Panc1 (cell line): ENCODE measurements around the gene TACC2. TPM values are rescaled to one million over a fixed set of nuclear protein-coding genes. Genes with fewer than 3 reads are reported as not detected.
A peak's percentile ranks its signal among the peaks of the same experiment; 100 is the strongest.

ENCODE experiments used
- ATAC-seq: fragments of 200-7000 bp; cut with Tn5 transposase; 2 replicates; pipeline ENCODE4 v1.9.1; 2020; ENCODE audit warnings: mild to moderate bottlenecking, moderate library complexity
- BruUV-seq: library from RNA; stranded (reverse); fragments of 400-500 nt; replicated peaks from 2 replicates; lab custom pipeline; 2021; lab: Mats Ljungman, UMichigan
- CTCF ChIA-PET: fragments of 300-600 bp; sonication (Branson Sonifier 250); formaldehyde crosslinking; loops from one replicate; lab custom pipeline; 2022; ENCODE audit warnings: antibody characterized with exemption; lab: Charles Lee
- POLR2A ChIA-PET: fragments of 300-600 bp; sonication (Branson Sonifier 250); formaldehyde crosslinking; loops from one replicate; lab custom pipeline; 2022; ENCODE audit warnings: antibody characterized with exemption; lab: Charles Lee
- DNase-seq: peaks from one replicate; pipeline ENCODE4 v3.0.0-alpha.2; 2010; ENCODE audit warnings: low read depth, low spot score
- H3K27ac ChIP-seq: 2 replicates; pipeline ENCODE4 v1.5.1; 2011; ENCODE audit warnings: mild to moderate bottlenecking, low read length, inconsistent platforms
- H3K27me3 ChIP-seq: fragments of 200-500 bp; sonication (Bioruptor generic); 2 replicates; pipeline ENCODE4 v1.6.0; 2014; ENCODE audit warnings: low read length, inconsistent platforms; ENCODE audit not compliant: control insufficient read depth, insufficient read depth
- H3K36me3 ChIP-seq: fragments of 200-500 bp; sonication (Bioruptor generic); 2 replicates; pipeline ENCODE4 v1.5.1; 2014; ENCODE audit warnings: inconsistent platforms, mild to moderate bottlenecking, low read length, moderate library complexity; ENCODE audit not compliant: control insufficient read depth, insufficient read depth
- H3K4me1 ChIP-seq: 2 replicates; pipeline ENCODE4 v1.5.1; 2011; ENCODE audit warnings: inconsistent platforms, mild to moderate bottlenecking, low read length, moderate library complexity; ENCODE audit not compliant: control insufficient read depth, insufficient read depth
- H3K4me3 ChIP-seq, 2 experiments: 2 replicates each; pipeline ENCODE4 v1.5.1; 2011 to 2012; ENCODE audit warnings: low read depth in 2 of 2, low read length in 2 of 2, mild to moderate bottlenecking in 2 of 2, inconsistent platforms in 1 of 2, moderate library complexity in 1 of 2
- H3K9me3 ChIP-seq: fragments of 200-500 bp; sonication (Bioruptor generic); 2 replicates; pipeline ENCODE4 v1.5.1; 2014; ENCODE audit warnings: low read depth, mild to moderate bottlenecking, inconsistent platforms, low read length, moderate library complexity; ENCODE audit not compliant: control insufficient read depth, insufficient read depth
- POLR2AphosphoS5 ChIP-seq: IDR thresholded peaks from 2 replicates; pipeline ENCODE4 v1.6.1; 2012; ENCODE audit warnings: mild to moderate bottlenecking, low read depth, low read length, moderate library complexity
- SIN3A ChIP-seq: IDR thresholded peaks from 2 replicates; pipeline ENCODE4 v1.6.1; 2012; ENCODE audit warnings: low read depth, mild to moderate bottlenecking, low read length, moderate library complexity, borderline replicate concordance; ENCODE audit not compliant: insufficient read depth
- TCF7L2 ChIP-seq: IDR thresholded peaks from 2 replicates; pipeline ENCODE4 v1.6.1; 2011; ENCODE audit warnings: mild to moderate bottlenecking, low read depth, low read length, inconsistent platforms
- in situ Hi-C: cut with HindIII; loops from 2 replicates; pipeline ENCODE4 v1.10.0; 2016; ENCODE audit warnings: low sequenced_read_pairs, low pct_unique_long_range_greater_than_20kb
- intact Hi-C: fragments of 100-400 bp; cut with micrococcal nuclease; formaldehyde crosslinking; loops from one replicate; pipeline ENCODE4 v1.10.0; 2022; ENCODE audit not compliant: unreplicated experiment
- total RNA-seq: library from RNA; stranded (reverse); gene quantifications from one replicate; pipeline ENCODE4 v1.2.1, GENCODE V29; 2021; ENCODE audit not compliant: unreplicated experiment
- TF ChIP-seq, protein P1 (sequence below): fragments of 450-650 bp; IDR thresholded peaks from 2 replicates; pipeline ENCODE4 v1.5.1; 2017; ENCODE audit warnings: mild to moderate bottlenecking
- TF ChIP-seq, protein P2 (sequence below), 2 experiments: IDR thresholded peaks; 2 replicates each; pipeline ENCODE4 v1.6.1; 2011 to 2012; ENCODE audit warnings: low read depth in 2 of 2, control low read depth in 1 of 2, low read length in 1 of 2, mild to moderate bottlenecking in 1 of 2, moderate library complexity in 1 of 2; ENCODE audit not compliant: insufficient read depth in 1 of 2

Gene TACC2
- total RNA-seq, 1 experiment from 2014 or later, result 133 TPM

DNA sequence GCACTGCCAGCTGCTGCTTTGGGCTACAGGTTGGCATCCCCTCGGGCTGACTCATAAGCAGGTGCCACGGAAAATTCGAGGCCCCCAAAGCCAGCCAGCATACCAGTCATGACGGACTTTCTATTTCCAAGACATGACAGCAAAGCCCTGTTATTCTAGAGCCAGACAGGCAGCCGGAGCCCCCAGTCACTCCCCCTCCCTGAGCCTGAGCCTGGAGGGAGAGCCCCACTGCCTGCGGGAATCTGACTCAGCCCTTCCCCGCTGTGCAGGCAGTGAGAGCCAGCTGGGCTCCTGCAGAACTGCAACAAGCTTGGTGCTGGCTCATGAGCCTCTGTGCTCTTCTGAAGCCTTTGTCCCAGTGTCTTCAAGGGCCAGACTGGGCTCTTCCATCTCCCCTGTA, 297.9 kb downstream of the TACC2 start:
- TF ChIP-seq TCF7L2 (no peak), POLR2AphosphoS5 (0 out of 2 replicates have a peak, but pooled peaks have one; percentile 43)
- TF ChIP-seq, protein P1, sequence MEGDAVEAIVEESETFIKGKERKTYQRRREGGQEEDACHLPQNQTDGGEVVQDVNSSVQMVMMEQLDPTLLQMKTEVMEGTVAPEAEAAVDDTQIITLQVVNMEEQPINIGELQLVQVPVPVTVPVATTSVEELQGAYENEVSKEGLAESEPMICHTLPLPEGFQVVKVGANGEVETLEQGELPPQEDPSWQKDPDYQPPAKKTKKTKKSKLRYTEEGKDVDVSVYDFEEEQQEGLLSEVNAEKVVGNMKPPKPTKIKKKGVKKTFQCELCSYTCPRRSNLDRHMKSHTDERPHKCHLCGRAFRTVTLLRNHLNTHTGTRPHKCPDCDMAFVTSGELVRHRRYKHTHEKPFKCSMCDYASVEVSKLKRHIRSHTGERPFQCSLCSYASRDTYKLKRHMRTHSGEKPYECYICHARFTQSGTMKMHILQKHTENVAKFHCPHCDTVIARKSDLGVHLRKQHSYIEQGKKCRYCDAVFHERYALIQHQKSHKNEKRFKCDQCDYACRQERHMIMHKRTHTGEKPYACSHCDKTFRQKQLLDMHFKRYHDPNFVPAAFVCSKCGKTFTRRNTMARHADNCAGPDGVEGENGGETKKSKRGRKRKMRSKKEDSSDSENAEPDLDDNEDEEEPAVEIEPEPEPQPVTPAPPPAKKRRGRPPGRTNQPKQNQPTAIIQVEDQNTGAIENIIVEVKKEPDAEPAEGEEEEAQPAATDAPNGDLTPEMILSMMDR, result no peak
- no peak for DNase-seq
- peak; percentile 94 for ATAC-seq
- in situ Hi-C loops (no loop called here), intact Hi-C loops (no loop called here)
- no TSS peak for BruUV-seq
- H3K4me3 ChIP-seq, result no peak overlapping the region
- no peaks in the 10 kb centered on the region for H3K9me3 ChIP-seq
- POLR2A ChIA-PET, result no interaction called here
- H3K36me3 ChIP-seq, result no peaks in the 10 kb centered on the region
- peak overlapping the region; percentile 4; the same call in 1 of the 2 replicates for H3K27ac ChIP-seq
- CTCF ChIA-PET, result interaction anchor here (1.2 to 1.3 kb wide), 2 partner anchors 12 to 148 kb away, joined by 3 to 4 read pairs; no protein-coding TSS in a partner anchor
- H3K4me1 ChIP-seq, result peaks cover 21% of the 10 kb centered on the region
- no peaks in the 10 kb centered on the region for H3K27me3 ChIP-seq

DNA sequence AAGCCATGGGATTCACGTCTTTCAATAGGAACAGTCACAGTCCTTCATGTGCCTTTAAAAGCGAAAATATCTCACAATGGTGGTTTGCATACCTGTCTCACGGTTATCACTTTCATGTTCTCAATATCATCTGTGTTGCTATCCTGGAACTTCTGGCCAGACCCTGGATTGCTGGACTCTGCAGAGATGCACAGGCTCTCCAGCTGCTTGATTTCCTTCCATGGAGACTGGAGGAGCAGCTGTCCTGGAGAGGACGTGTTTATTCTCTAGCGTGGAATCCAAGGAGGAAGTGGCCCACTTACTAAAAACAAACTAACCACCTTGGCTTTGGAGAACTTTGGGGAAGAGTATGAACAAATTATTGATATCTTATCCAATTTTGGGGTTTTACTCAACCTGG, 298.6 kb downstream of the TACC2 start:
- in situ Hi-C loops (no loop called here), intact Hi-C loops (no loop called here)
- POLR2A ChIA-PET, result no interaction called here
- ATAC-seq, result 0 out of 2 replicates have a peak, but pooled peaks have one; percentile 15
- TF ChIP-seq POLR2AphosphoS5, result no peak
- TF ChIP-seq, protein P1, result no peak
- no peak for TF ChIP-seq TCF7L2
- no peak for TF ChIP-seq SIN3A
- TF ChIP-seq, protein P2, sequence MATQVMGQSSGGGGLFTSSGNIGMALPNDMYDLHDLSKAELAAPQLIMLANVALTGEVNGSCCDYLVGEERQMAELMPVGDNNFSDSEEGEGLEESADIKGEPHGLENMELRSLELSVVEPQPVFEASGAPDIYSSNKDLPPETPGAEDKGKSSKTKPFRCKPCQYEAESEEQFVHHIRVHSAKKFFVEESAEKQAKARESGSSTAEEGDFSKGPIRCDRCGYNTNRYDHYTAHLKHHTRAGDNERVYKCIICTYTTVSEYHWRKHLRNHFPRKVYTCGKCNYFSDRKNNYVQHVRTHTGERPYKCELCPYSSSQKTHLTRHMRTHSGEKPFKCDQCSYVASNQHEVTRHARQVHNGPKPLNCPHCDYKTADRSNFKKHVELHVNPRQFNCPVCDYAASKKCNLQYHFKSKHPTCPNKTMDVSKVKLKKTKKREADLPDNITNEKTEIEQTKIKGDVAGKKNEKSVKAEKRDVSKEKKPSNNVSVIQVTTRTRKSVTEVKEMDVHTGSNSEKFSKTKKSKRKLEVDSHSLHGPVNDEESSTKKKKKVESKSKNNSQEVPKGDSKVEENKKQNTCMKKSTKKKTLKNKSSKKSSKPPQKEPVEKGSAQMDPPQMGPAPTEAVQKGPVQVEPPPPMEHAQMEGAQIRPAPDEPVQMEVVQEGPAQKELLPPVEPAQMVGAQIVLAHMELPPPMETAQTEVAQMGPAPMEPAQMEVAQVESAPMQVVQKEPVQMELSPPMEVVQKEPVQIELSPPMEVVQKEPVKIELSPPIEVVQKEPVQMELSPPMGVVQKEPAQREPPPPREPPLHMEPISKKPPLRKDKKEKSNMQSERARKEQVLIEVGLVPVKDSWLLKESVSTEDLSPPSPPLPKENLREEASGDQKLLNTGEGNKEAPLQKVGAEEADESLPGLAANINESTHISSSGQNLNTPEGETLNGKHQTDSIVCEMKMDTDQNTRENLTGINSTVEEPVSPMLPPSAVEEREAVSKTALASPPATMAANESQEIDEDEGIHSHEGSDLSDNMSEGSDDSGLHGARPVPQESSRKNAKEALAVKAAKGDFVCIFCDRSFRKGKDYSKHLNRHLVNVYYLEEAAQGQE (IDR thresholded peaks at IDR 0.05; ENCODE audit: insufficient read depth in 1 of 2, low read depth in 2 of 2, low read length in 1 of 2), result no peak
- H3K36me3 ChIP-seq, result no peaks in the 10 kb centered on the region
- H3K4me3 ChIP-seq, result no peak overlapping the region
- DNase-seq, result no peak
- BruUV-seq, result no TSS peak
- H3K27ac ChIP-seq, result peak overlapping the region; percentile 4; the same call in 1 of the 2 replicates
- no peaks in the 10 kb centered on the region for H3K9me3 ChIP-seq
- CTCF ChIA-PET, result interaction anchor here (1.2 kb wide), 1 partner anchor 147 kb away, joined by 3 read pairs; no protein-coding TSS in a partner anchor
- H3K27me3 ChIP-seq, result no peaks in the 10 kb centered on the region
- peaks cover 21% of the 10 kb centered on the region for H3K4me1 ChIP-seq
